Loucy (cell line): ENCODE measurements around the gene F8A3.

Experiments
- H2AFZ ChIP-seq: fragments of 200-600 bp; sonication (generic); 2 replicates; pipeline ENCODE4 v1.6.0; 2016; ENCODE audit warnings: antibody characterized with exemption, mild to moderate bottlenecking, low read length, moderate library complexity
- H3F3A ChIP-seq: fragments of 200-600 bp; 2 replicates; pipeline ENCODE4 v1.6.0; 2016; ENCODE audit warnings: antibody characterized with exemption, low read depth, mild to moderate bottlenecking
- H3K27me3 ChIP-seq: fragments of 200-600 bp; sonication (generic); 2 replicates; pipeline ENCODE4 v1.6.1; 2014; ENCODE audit warnings: low read length, mild to moderate bottlenecking; ENCODE audit not compliant: insufficient read depth, poor library complexity, severe bottlenecking
- H3K36me3 ChIP-seq: fragments of 200-600 bp; sonication (generic); 2 replicates; pipeline ENCODE4 v1.6.1; 2016; ENCODE audit warnings: low read length; ENCODE audit not compliant: insufficient read depth
- H3K4me1 ChIP-seq: fragments of 200-600 bp; sonication (generic); 2 replicates; pipeline ENCODE4 v1.5.1; 2014; ENCODE audit warnings: low read length, mild to moderate bottlenecking; ENCODE audit not compliant: insufficient read depth, poor library complexity, severe bottlenecking
- H3K4me2 ChIP-seq: fragments of 200-600 bp; sonication (generic); 2 replicates; pipeline ENCODE4 v1.6.0; 2014; ENCODE audit warnings: antibody characterized with exemption, low read length, low read depth, mild to moderate bottlenecking; ENCODE audit not compliant: poor library complexity, severe bottlenecking
- H3K4me3 ChIP-seq: fragments of 200-600 bp; sonication (generic); 2 replicates; pipeline ENCODE4 v1.5.1; 2014; ENCODE audit warnings: low read length, mild to moderate bottlenecking, mixed read lengths; ENCODE audit not compliant: poor library complexity, severe bottlenecking
- H3K79me2 ChIP-seq: fragments of 200-600 bp; sonication (generic); 2 replicates; pipeline ENCODE4 v1.6.1; 2014; ENCODE audit warnings: low read length; ENCODE audit not compliant: insufficient read depth
- H3K9ac ChIP-seq: fragments of 200-600 bp; sonication (generic); 2 replicates; pipeline ENCODE4 v1.6.0; 2014; ENCODE audit warnings: mild to moderate bottlenecking, low read depth, low read length, moderate library complexity; ENCODE audit not compliant: poor library complexity, severe bottlenecking
- H3K9me2 ChIP-seq: fragments of 200-600 bp; sonication (generic); replicated peaks from 2 replicates; pipeline ENCODE4 v1.6.1; 2016; ENCODE audit warnings: low read depth, low read length, mixed read lengths
- H3K9me3 ChIP-seq: fragments of 200-600 bp; sonication (generic); 2 replicates; pipeline ENCODE4 v1.6.1; 2014; ENCODE audit warnings: mild to moderate bottlenecking, antibody characterized with exemption, low read length, low read depth; ENCODE audit not compliant: insufficient read depth
- H4K20me1 ChIP-seq: fragments of 200-600 bp; sonication (generic); 2 replicates; pipeline ENCODE4 v1.6.0; 2014; ENCODE audit warnings: antibody characterized with exemption, low read length, mild to moderate bottlenecking; ENCODE audit not compliant: insufficient read depth, poor library complexity, severe bottlenecking
- CTCF ChIP-seq: fragments of 200-600 bp; sonication (generic); conservative IDR thresholded peaks from 2 replicates; pipeline ENCODE4 v1.5.1; 2014; ENCODE audit warnings: mild to moderate bottlenecking, antibody characterized with exemption, low read length
- EZH2phosphoT487 ChIP-seq: fragments of 200-600 bp; IDR thresholded peaks from 2 replicates; pipeline ENCODE4 v1.6.1; 2018; ENCODE audit warnings: antibody characterized with exemption, mild to moderate bottlenecking, moderate library complexity, borderline replicate concordance

F8A3 gene

GRCh38 chrX:155434906-155435743 lies 23.3 kb downstream of the F8A3 start:
- no peaks in the 10 kb centered on the region for H3K9me2 ChIP-seq
- no peak overlapping the region for H3K9ac ChIP-seq
- H4K20me1 ChIP-seq, result no peaks in the 10 kb centered on the region
- H3K4me3 ChIP-seq, result no peak overlapping the region
- H3F3A ChIP-seq, result no peaks in the 10 kb centered on the region
- H2AFZ ChIP-seq, result no peak overlapping the region
- no peaks in the 10 kb centered on the region for H3K27me3 ChIP-seq
- H3K36me3 ChIP-seq, result no peaks in the 10 kb centered on the region
- no peak for TF ChIP-seq CTCF
- no peak for TF ChIP-seq EZH2phosphoT487
- H3K9me3 ChIP-seq, result no peaks in the 10 kb centered on the region
- no peaks in the 10 kb centered on the region for H3K4me1 ChIP-seq
- no peaks in the 10 kb centered on the region for H3K79me2 ChIP-seq
- no peak overlapping the region for H3K4me2 ChIP-seq

- H3K9me3 ChIP-seq, result no peaks in the 10 kb centered on the region
- H2AFZ ChIP-seq, result no peak overlapping the region
- H3K4me1 ChIP-seq, result no peaks in the 10 kb centered on the region
- no peaks in the 10 kb centered on the region for H3K79me2 ChIP-seq
- no peaks in the 10 kb centered on the region for H3K27me3 ChIP-seq
- no peaks in the 10 kb centered on the region for H3K36me3 ChIP-seq
- H4K20me1 ChIP-seq, result no peaks in the 10 kb centered on the region
- H3F3A ChIP-seq, result no peaks in the 10 kb centered on the region
- H3K9ac ChIP-seq, result no peak overlapping the region
- H3K9me2 ChIP-seq, result no peaks in the 10 kb centered on the region
- TF ChIP-seq CTCF, result no peak
- no peak for TF ChIP-seq EZH2phosphoT487
- no peak overlapping the region for H3K4me2 ChIP-seq
- no peak overlapping the region for H3K4me3 ChIP-seq
These were observed 40.7 kb downstream of the F8A3 start for GRCh38 chrX:155417769-155418168.
